Stimulated activated effector memory CD8-positive, alpha-beta T cell treated with anti-CD3 and anti-CD28 coated beads, Interleukin-12 subunit alpha, Interleukin-12 subunit beta, amount 100 ng/mL, for 72 hours (primary cell): Measurements from ENCODE around the gene MAGIX.
A peak's percentile ranks its signal among the peaks of the same experiment; 100 is the strongest.
"Not testable (repeated sequence)": the region's sequence is repeated elsewhere in the genome, so short reads cannot be mapped to it uniquely, and the experiment has no call there.

Source experiments
- ATAC-seq: fragments of 150-1000 bp; cut with Tn5 transposase; 2 replicates; pipeline ENCODE4 v1.10.0; 2021
- DNase-seq, 2 donors: peaks; one replicate each; pipeline ENCODE4 v3.0.0; 2021 to 2022; ENCODE audit warnings: low spot score in 2 of 2
- H3K27ac Mint-ChIP-seq: one replicate; pipeline ENCODE4 v1.8.0; 2022; ENCODE audit warnings: mild to moderate bottlenecking, mixed read lengths
- H3K36me3 Mint-ChIP-seq: one replicate; pipeline ENCODE4 v1.8.0; 2022; ENCODE audit warnings: mild to moderate bottlenecking, mixed read lengths
- H3K4me1 Mint-ChIP-seq: one replicate; pipeline ENCODE4 v1.8.0; 2022; ENCODE audit warnings: mixed read lengths
- H3K4me3 Mint-ChIP-seq: one replicate; pipeline ENCODE4 v1.8.0; 2022; ENCODE audit warnings: mild to moderate bottlenecking, mixed read lengths
- H3K9me3 Mint-ChIP-seq: one replicate; pipeline ENCODE4 v1.8.0; 2022; ENCODE audit warnings: mixed read lengths

MAGIX gene

GRCh38 chrX:49148390-49149100 is 14.0 kb upstream of the MAGIX start:
- not testable (repeated sequence) for H3K4me1 Mint-ChIP-seq, DNase-seq, ATAC-seq, H3K27ac Mint-ChIP-seq, H3K9me3 Mint-ChIP-seq, H3K36me3 Mint-ChIP-seq, H3K4me3 Mint-ChIP-seq

- ATAC-seq, H3K27ac Mint-ChIP-seq: not testable (repeated sequence)
These were observed 13.3 kb upstream of the MAGIX start for GRCh38 chrX:49149291-49149690.

GRCh38 chrX:49153467-49153866 is 9.1 kb upstream of the MAGIX start:
- ATAC-seq (no peak), DNase-seq (no peak)
- Mint-ChIP-seq H3K4me3 (no peak overlapping the region), H3K27ac (no peak overlapping the region), H3K36me3 (peaks cover 7% of the 10 kb centered on the region), H3K4me1 (peaks cover 19% of the 10 kb centered on the region), H3K9me3 (no peaks in the 10 kb centered on the region)

More at GRCh38 chrX:49149291-49149690, 13.3 kb upstream of the MAGIX start:
- not testable (repeated sequence) for H3K36me3 Mint-ChIP-seq, H3K4me3 Mint-ChIP-seq, H3K4me1 Mint-ChIP-seq, H3K9me3 Mint-ChIP-seq, DNase-seq

GRCh38 chrX:49155243-49155899 is 7.2 kb upstream of the MAGIX start:
- DNase-seq (no peak), ATAC-seq (peak; percentile 2)
- H3K9me3 Mint-ChIP-seq = no peaks in the 10 kb centered on the region
- H3K27ac Mint-ChIP-seq = peak overlapping the region; percentile 98
- H3K4me3 Mint-ChIP-seq = peak overlapping the region; percentile 91
- H3K36me3 Mint-ChIP-seq = peaks cover 7% of the 10 kb centered on the region
- H3K4me1 Mint-ChIP-seq = peaks cover 19% of the 10 kb centered on the region

GRCh38 chrX:49155900-49156837 is 6.4 kb upstream of the MAGIX start:
- Mint-ChIP-seq H3K9me3 (no peaks in the 10 kb centered on the region), H3K27ac (peak overlapping the region; percentile 98), H3K4me1 (peaks cover 19% of the 10 kb centered on the region), H3K36me3 (peaks cover 7% of the 10 kb centered on the region), H3K4me3 (peak overlapping the region; percentile 91)
- DNase-seq = peak; percentile 72 to 88
- peak; percentile 93 for ATAC-seq

- H3K36me3 Mint-ChIP-seq = peaks cover 7% of the 10 kb centered on the region
- peak overlapping the region; percentile 26 for H3K27ac Mint-ChIP-seq
- H3K4me1 Mint-ChIP-seq = peaks cover 19% of the 10 kb centered on the region
- peak overlapping the region; percentile 91 for H3K4me3 Mint-ChIP-seq
- no peak for DNase-seq
- H3K9me3 Mint-ChIP-seq = no peaks in the 10 kb centered on the region
- no peak for ATAC-seq
These were observed 5.4 kb upstream of the MAGIX start for GRCh38 chrX:49157194-49157593.

GRCh38 chrX:49160908-49161307 is 1.6 kb upstream of the MAGIX start:
- H3K36me3 Mint-ChIP-seq = peaks cover 15% of the 10 kb centered on the region
- no peaks in the 10 kb centered on the region for H3K9me3 Mint-ChIP-seq
- no peak for ATAC-seq
- no peak overlapping the region for H3K4me3 Mint-ChIP-seq
- H3K4me1 Mint-ChIP-seq = peaks cover 27% of the 10 kb centered on the region
- DNase-seq = no peak
- H3K27ac Mint-ChIP-seq = no peak overlapping the region

- no peak for DNase-seq
- no peak overlapping the region for H3K27ac Mint-ChIP-seq
These were observed 926 bp upstream of the MAGIX start for GRCh38 chrX:49161632-49162031.

GRCh38 chrX:49163555-49164419 is 1.2 kb downstream of the MAGIX start:
- peaks cover 33% of the 10 kb centered on the region for H3K4me1 Mint-ChIP-seq
- no peaks in the 10 kb centered on the region for H3K9me3 Mint-ChIP-seq
- peaks cover 14% of the 10 kb centered on the region for H3K36me3 Mint-ChIP-seq

More at GRCh38 chrX:49161632-49162031, 926 bp upstream of the MAGIX start:
- ATAC-seq = no peak
- Mint-ChIP-seq H3K9me3 (no peaks in the 10 kb centered on the region), H3K4me3 (no peak overlapping the region), H3K4me1 (peaks cover 23% of the 10 kb centered on the region), H3K36me3 (peaks cover 9% of the 10 kb centered on the region)

GRCh38 chrX:49164589-49165360 is 2.2 kb downstream of the MAGIX start:
- Mint-ChIP-seq H3K9me3 (no peaks in the 10 kb centered on the region), H3K36me3 (peaks cover 14% of the 10 kb centered on the region), H3K4me1 (peaks cover 33% of the 10 kb centered on the region), H3K27ac (peak overlapping the region; percentile 97), H3K4me3 (peak overlapping the region; percentile 91)
- no peak for DNase-seq
- no peak for ATAC-seq

More at GRCh38 chrX:49163555-49164419, 1.2 kb downstream of the MAGIX start:
- ATAC-seq (peak; percentile 73), DNase-seq (peak; percentile 69 to 84)
- Mint-ChIP-seq H3K4me3 (peak overlapping the region; percentile 73), H3K27ac (peak overlapping the region; percentile 97)

- ATAC-seq = peak; percentile 74
- DNase-seq = peak; percentile 49 to 78
- H3K4me3 Mint-ChIP-seq = peak overlapping the region; percentile 91
- H3K27ac Mint-ChIP-seq = peak overlapping the region; percentile 96
- peaks cover 14% of the 10 kb centered on the region for H3K36me3 Mint-ChIP-seq
- peaks cover 33% of the 10 kb centered on the region for H3K4me1 Mint-ChIP-seq
- no peaks in the 10 kb centered on the region for H3K9me3 Mint-ChIP-seq
These were observed 3.6 kb downstream of the MAGIX start for GRCh38 chrX:49165901-49166881.

GRCh38 chrX:49166914-49167739 is 4.6 kb downstream of the MAGIX start:
- H3K9me3 Mint-ChIP-seq = no peaks in the 10 kb centered on the region
- H3K4me1 Mint-ChIP-seq = peaks cover 33% of the 10 kb centered on the region
- peak overlapping the region; percentile 96 for H3K27ac Mint-ChIP-seq
- DNase-seq (peak; percentile 43 to 67), ATAC-seq (peak; percentile 51)
- H3K36me3 Mint-ChIP-seq = peaks cover 21% of the 10 kb centered on the region
- H3K4me3 Mint-ChIP-seq = peak overlapping the region; percentile 91
